Right hindlimb (tissue), 1 donor: ENCODE data around the gene ANKRD36C.
"Not testable (repeated sequence)": the region's sequence is repeated elsewhere in the genome, so short reads cannot be mapped to it uniquely, and the experiment has no call there.

Experiments used
- DNase-seq: peaks from one replicate; pipeline ENCODE4 v3.0.0-alpha.2; 2018

ANKRD36C gene

GRCh38 chr2:95991351-95992094 lies at the start of gene ANKRD36C:
Gene ANKRD36C (minus strand): TSS chr2:95991824. CDS start chr2:95991708, 116 bp downstream.
- peak; percentile 45 for DNase-seq

- DNase-seq: not testable (repeated sequence)
Observed at GRCh38 chr2:96035554-96035953, 43.9 kb upstream of the ANKRD36C start.

- DNase-seq: not testable (repeated sequence)
Observed at GRCh38 chr2:96034792-96035191, 43.2 kb upstream of the ANKRD36C start, which contains the start of gene GPAT2. Gene GPAT2 (minus strand): TSS chr2:96034916. CDS start chr2:96032359, 2,557 bp downstream.

GRCh38 chr2:96033997-96034396 lies 42.4 kb upstream of the ANKRD36C start:
- DNase-seq: not testable (repeated sequence)

- DNase-seq: not testable (repeated sequence)
Observed at GRCh38 chr2:96027725-96028325, 36.2 kb upstream of the ANKRD36C start.

- DNase-seq: not testable (repeated sequence)
Observed at GRCh38 chr2:96025755-96026154, 34.1 kb upstream of the ANKRD36C start.

GRCh38 chr2:96025194-96025492 lies 33.5 kb upstream of the ANKRD36C start:
- DNase-seq: peak; percentile 49

GRCh38 chr2:96024336-96025193 lies 32.9 kb upstream of the ANKRD36C start:
- no peak for DNase-seq

GRCh38 chr2:96023701-96024100 lies 32.1 kb upstream of the ANKRD36C start:
- not testable (repeated sequence) for DNase-seq

GRCh38 chr2:96022701-96023447 lies 31.2 kb upstream of the ANKRD36C start:
- peak; percentile 89 for DNase-seq

- DNase-seq: not testable (repeated sequence)
Observed at GRCh38 chr2:96022126-96022525, 30.5 kb upstream of the ANKRD36C start.

- DNase-seq: not testable (repeated sequence)
Observed at GRCh38 chr2:96021142-96021541, 29.5 kb upstream of the ANKRD36C start.

- DNase-seq: not testable (repeated sequence)
Observed at GRCh38 chr2:96019909-96020590, 28.4 kb upstream of the ANKRD36C start.

GRCh38 chr2:96016321-96016720 lies 24.7 kb upstream of the ANKRD36C start:
- DNase-seq: not testable (repeated sequence)

- DNase-seq: not testable (repeated sequence)
Observed at GRCh38 chr2:96012792-96013264, 21.2 kb upstream of the ANKRD36C start.

- not testable (repeated sequence) for DNase-seq
Observed at GRCh38 chr2:96012086-96012791, 20.6 kb upstream of the ANKRD36C start.

- DNase-seq: not testable (repeated sequence)
Observed at GRCh38 chr2:96011129-96011455, 19.5 kb upstream of the ANKRD36C start.

- peak; percentile 94 for DNase-seq
Observed at GRCh38 chr2:96010320-96011128, 18.9 kb upstream of the ANKRD36C start.

- not testable (repeated sequence) for DNase-seq
Observed at GRCh38 chr2:96009833-96010232, 18.2 kb upstream of the ANKRD36C start.

GRCh38 chr2:96008051-96008450 lies 16.4 kb upstream of the ANKRD36C start:
- not testable (repeated sequence) for DNase-seq
